ENCODE data around the gene HAP1.

The HAP1 gene

DNA sequence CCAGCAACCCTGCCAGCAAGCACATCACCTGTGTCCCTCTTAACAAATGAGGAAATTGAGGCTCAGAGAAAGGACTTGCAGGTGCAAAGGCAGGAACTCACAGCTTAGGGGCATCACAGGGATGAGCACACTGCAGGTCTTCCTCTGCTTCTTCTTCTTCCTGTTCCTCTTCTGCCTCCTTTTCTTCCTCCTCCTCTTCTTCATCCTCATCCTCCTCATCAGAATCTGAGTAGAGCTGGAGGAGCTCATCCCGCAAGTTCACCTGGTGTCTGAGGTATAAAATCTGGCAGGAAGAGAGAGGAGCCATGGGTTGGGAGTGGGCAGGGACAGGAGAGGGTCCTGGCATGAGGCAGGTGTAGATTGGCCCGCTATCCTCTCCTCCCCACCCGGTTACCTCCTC lies 2.6 kb downstream of the HAP1 start:
- Histone ChIP-seq H3K4me2 (no peak overlapping the region), H4K20me1 (peaks cover 13% of the 10 kb centered on the region), H3K27ac (no peak overlapping the region), H3K4me3 (no peak overlapping the region), H3K9me3 (no peaks in the 10 kb centered on the region), H3K9ac (no peak overlapping the region), H3K4me1 (peaks cover 57% of the 10 kb centered on the region), H3K27me3 (peaks cover 64% of the 10 kb centered on the region), H3K36me3 (no peaks in the 10 kb centered on the region)
- TF ChIP-seq Cebpa-rat (IDR thresholded peaks at IDR 0.05): no peak

- Histone ChIP-seq H3K36me3 (peaks cover 3% of the 10 kb centered on the region; the same call in 1 of the 2 replicates), H3K4me1 (peaks cover 68% of the 10 kb centered on the region), H3K9me3 (no peaks in the 10 kb centered on the region), H3K27me3 (peaks cover 51% of the 10 kb centered on the region), H3K4me2 (peak overlapping the region; percentile 31), H3K9ac (no peak overlapping the region), H3K27ac (no peak overlapping the region), H3K4me3 (no peak overlapping the region), H4K20me1 (peaks cover 13% of the 10 kb centered on the region)
- TF ChIP-seq Cebpa-rat (IDR thresholded peaks at IDR 0.05): no peak
Measured at GRCh38 chr17:41730479-41730878, 4.0 kb downstream of the HAP1 start.

DNA sequence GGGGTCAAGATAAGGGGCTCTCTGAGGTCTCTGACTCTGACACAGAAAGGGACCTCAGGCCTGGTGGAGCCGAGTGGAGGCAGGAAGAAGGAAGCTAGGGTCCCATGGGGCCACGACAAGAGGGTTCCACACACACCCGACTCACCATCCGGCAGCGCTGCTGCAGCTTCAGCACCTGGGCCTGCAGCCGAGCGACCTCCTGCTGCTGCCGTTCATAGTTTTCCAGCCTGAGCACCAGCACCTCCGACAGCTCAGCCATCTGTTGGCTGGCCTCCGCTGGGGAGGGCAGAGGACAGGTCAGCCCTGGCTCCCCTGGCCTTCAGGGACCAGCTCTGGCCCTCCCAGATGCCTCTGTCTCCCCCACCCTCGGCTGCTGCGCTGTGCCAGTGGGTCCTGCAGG lies 6.4 kb downstream of the HAP1 start:
- peak overlapping the region; percentile 95 for H3K27ac ChIP-seq
- H3K4me2 ChIP-seq: peak overlapping the region; percentile 95
- no peaks in the 10 kb centered on the region for H4K20me1 ChIP-seq
- peak overlapping the region; percentile 60 for H3K4me3 ChIP-seq
- H3K9ac ChIP-seq: peak overlapping the region; percentile 83
- no peaks in the 10 kb centered on the region for H3K9me3 ChIP-seq
- H3K36me3 ChIP-seq: peaks cover 21% of the 10 kb centered on the region; the same call in 1 of the 2 replicates
- no peak for TF ChIP-seq Cebpa-rat (IDR thresholded peaks at IDR 0.05)
- peaks cover 26% of the 10 kb centered on the region for H3K27me3 ChIP-seq
- H3K4me1 ChIP-seq: peaks cover 58% of the 10 kb centered on the region

GRCh38 chr17:41725134-41725533 lies 9.3 kb downstream of the HAP1 start:
- peaks cover 54% of the 10 kb centered on the region for H3K4me1 ChIP-seq
- no peaks in the 10 kb centered on the region for H3K9me3 ChIP-seq
- H3K4me2 ChIP-seq: no peak overlapping the region
- no peak for TF ChIP-seq Cebpa-rat (IDR thresholded peaks at IDR 0.05)
- peaks cover 21% of the 10 kb centered on the region; the same call in 1 of the 2 replicates for H3K36me3 ChIP-seq
- H4K20me1 ChIP-seq: no peaks in the 10 kb centered on the region
- no peak overlapping the region for H3K27ac ChIP-seq
- no peaks in the 10 kb centered on the region for H3K27me3 ChIP-seq
- H3K9ac ChIP-seq: no peak overlapping the region
- no peak overlapping the region for H3K4me3 ChIP-seq

DNA sequence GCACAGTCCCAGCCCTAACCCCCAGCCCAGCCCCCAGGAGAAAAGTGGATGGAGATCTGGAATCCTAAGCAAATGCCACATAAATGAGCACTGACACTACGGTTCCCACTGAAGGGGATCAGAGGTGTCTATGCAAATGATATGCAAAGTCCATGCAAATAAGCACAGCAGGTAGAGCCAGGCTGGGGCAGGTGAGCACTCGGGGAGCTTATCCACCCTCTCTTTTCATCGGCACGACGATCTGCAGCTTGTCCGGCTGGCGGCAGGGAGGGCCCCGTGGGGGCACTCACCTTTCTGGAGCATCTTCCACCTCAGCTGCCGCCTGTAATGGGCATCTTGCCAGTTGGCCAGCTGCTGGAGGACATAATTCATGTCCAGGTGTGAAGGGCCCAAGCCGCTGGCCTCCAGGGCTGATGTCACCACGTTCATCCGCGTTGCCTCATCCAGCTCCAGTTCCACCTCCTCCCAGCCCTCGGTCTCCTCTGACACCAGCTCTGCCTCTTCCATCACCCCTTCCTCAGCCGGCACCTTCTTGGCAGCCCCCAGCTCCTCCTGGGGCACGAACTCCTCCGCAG lies 9.9 kb downstream of the HAP1 start:
- no peak overlapping the region for H3K4me2 ChIP-seq
- no peaks in the 10 kb centered on the region for H3K27me3 ChIP-seq
- H3K27ac ChIP-seq: no peak overlapping the region
- no peaks in the 10 kb centered on the region for H3K9me3 ChIP-seq
- H3K4me3 ChIP-seq: no peak overlapping the region
- H3K4me1 ChIP-seq: peaks cover 48% of the 10 kb centered on the region
- peaks cover 21% of the 10 kb centered on the region; the same call in 1 of the 2 replicates for H3K36me3 ChIP-seq
- H3K9ac ChIP-seq: no peak overlapping the region
- H4K20me1 ChIP-seq: no peaks in the 10 kb centered on the region
- no peak for TF ChIP-seq Cebpa-rat (IDR thresholded peaks at IDR 0.05)

- H3K27me3 ChIP-seq: no peaks in the 10 kb centered on the region
- TF ChIP-seq Cebpa-rat (IDR thresholded peaks at IDR 0.05): no peak
- H3K27ac ChIP-seq: no peak overlapping the region
Measured at GRCh38 chr17:41723801-41724475, 10.5 kb downstream of the HAP1 start.

DNA sequence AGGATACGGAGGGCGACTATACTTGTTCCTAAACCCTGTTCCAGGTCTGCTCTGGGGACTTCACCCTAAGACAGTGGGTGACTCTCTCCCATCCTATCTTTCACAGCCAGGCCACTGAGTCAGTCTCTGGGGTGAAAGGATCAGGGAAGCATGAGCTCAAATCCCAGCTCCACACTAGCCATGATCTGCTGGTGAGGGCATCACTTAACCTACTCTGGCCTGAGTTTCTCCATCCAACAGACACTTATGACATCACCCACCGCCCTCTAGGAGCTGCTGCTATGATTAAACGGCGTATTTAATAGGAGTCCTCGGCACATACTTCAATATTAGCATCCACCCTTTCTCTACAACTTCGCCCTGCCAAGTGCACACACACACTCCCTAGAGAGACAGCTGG lies 12.2 kb downstream of the HAP1 start:
- peaks cover 21% of the 10 kb centered on the region; the same call in 1 of the 2 replicates for H3K36me3 ChIP-seq
- no peak overlapping the region for H3K27ac ChIP-seq
- peak overlapping the region; percentile 37 for H3K4me2 ChIP-seq
- H3K27me3 ChIP-seq: no peaks in the 10 kb centered on the region
- no peaks in the 10 kb centered on the region for H3K9me3 ChIP-seq
- peak overlapping the region; percentile 28; the same call in 1 of the 2 replicates for H3K9ac ChIP-seq
- H4K20me1 ChIP-seq: no peaks in the 10 kb centered on the region
- H3K4me3 ChIP-seq: no peak overlapping the region
- H3K4me1 ChIP-seq: peaks cover 46% of the 10 kb centered on the region
- TF ChIP-seq Cebpa-rat (IDR thresholded peaks at IDR 0.05): no peak

More at GRCh38 chr17:41723801-41724475, 10.5 kb downstream of the HAP1 start:
- H3K9ac ChIP-seq: no peak overlapping the region
- no peaks in the 10 kb centered on the region for H3K9me3 ChIP-seq
- no peak overlapping the region for H3K4me2 ChIP-seq
- H3K4me1 ChIP-seq: peaks cover 46% of the 10 kb centered on the region
- no peak overlapping the region for H3K4me3 ChIP-seq
- H3K36me3 ChIP-seq: peaks cover 21% of the 10 kb centered on the region; the same call in 1 of the 2 replicates
- no peaks in the 10 kb centered on the region for H4K20me1 ChIP-seq

GRCh38 chr17:41718287-41718645 lies 16.2 kb downstream of the HAP1 start:
- no peak overlapping the region; the same call in 1 of the 2 replicates for H3K9ac ChIP-seq
- H3K4me2 ChIP-seq: peak overlapping the region; percentile 64
- H3K27ac ChIP-seq: peak overlapping the region; percentile 62

DNA sequence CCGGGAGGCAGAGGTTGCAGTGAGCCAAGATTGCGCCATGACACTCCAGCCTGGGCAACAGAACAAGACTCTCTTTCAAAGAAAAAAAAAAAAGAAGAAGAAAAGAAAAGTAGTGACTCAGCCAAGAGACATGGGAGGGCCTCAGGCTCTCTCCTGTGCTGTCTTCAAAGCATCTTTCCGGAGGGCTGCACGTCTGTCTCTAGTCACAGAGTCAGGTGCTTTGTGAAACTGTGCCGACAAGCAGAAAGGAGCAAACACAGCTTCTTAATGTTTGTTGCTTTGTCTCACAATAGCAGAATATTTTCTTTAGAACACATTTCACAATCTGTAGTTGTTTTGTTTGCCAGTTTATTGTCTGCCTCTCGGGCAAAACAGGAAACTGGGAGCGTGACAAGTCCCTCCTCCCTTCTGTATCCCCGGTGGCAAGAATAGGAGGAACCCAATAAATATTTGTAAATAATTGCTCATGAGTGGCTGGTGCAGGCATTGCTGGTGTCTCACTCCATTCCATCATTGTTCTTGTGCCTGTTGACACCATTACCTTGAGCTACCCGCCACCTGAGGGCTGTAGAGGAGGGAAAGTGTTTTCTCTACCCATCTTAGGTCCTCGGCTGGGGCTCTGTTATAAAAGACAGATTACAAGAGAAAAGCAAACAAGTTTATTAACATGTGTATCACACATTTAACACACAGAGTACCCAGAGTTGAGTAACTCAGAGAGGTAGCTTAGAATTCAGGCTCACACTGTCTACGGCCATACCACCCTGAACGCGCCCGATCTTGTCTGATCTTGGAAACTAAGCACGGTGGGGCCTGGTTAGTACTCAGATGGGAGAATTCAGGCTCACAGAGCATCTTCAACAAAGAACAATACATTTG lies 16.8 kb downstream of the HAP1 start:
- H3K9me3 ChIP-seq: no peaks in the 10 kb centered on the region
- peaks cover 25% of the 10 kb centered on the region for H3K4me1 ChIP-seq
- no peaks in the 10 kb centered on the region for H3K27me3 ChIP-seq
- no peak overlapping the region; the same call in 1 of the 2 replicates for H3K9ac ChIP-seq
- peak overlapping the region; percentile 62 for H3K27ac ChIP-seq
- H3K4me2 ChIP-seq: peak overlapping the region; percentile 64
- no peak overlapping the region for H3K4me3 ChIP-seq
- H4K20me1 ChIP-seq: no peaks in the 10 kb centered on the region
- TF ChIP-seq Cebpa-rat (IDR thresholded peaks at IDR 0.05): no peak
- H3K36me3 ChIP-seq: no peaks in the 10 kb centered on the region

More at GRCh38 chr17:41718287-41718645, 16.2 kb downstream of the HAP1 start:
- Histone ChIP-seq H3K27me3 (no peaks in the 10 kb centered on the region), H3K36me3 (peaks cover 2% of the 10 kb centered on the region; the same call in 1 of the 2 replicates), H4K20me1 (no peaks in the 10 kb centered on the region), H3K9me3 (no peaks in the 10 kb centered on the region), H3K4me1 (peaks cover 31% of the 10 kb centered on the region), H3K4me3 (no peak overlapping the region)
- TF ChIP-seq Cebpa-rat (IDR thresholded peaks at IDR 0.05): no peak
